Endothelial cell of umbilical vein (primary cell): ENCODE results near the gene LCOR. TPM values are rescaled to one million over a fixed set of nuclear protein-coding genes. Genes with fewer than 3 reads are reported as not detected.

Source experiments
- BruUV-seq: library from RNA; stranded (reverse); fragments of 400-500 nt; replicated peaks from 2 replicates; lab custom pipeline; 2021; lab: Mats Ljungman, UMichigan
- CTCF ChIA-PET: fragments of 300-600, 350-600 bp; sonication (Branson Sonifier 250); formaldehyde crosslinking; loops from one replicate; lab custom pipeline; 2021; ENCODE audit warnings: antibody characterized with exemption, inconsistent platforms; lab: Charles Lee
- POLR2A ChIA-PET: fragments of 300-600, 350-600 bp; sonication (Branson Sonifier 250); formaldehyde crosslinking; loops from one replicate; lab custom pipeline; 2021; ENCODE audit warnings: antibody characterized with exemption, inconsistent platforms; lab: Charles Lee
- DNase-seq: peaks from one replicate; pipeline ENCODE4 v3.0.0-alpha.2; 2011; ENCODE audit warnings: low read depth, low spot score
- FAIRE-seq: peaks from 2 replicates; lab custom pipeline; 2011; peaks lifted over from hg19 to GRCh38; lab: Jason Lieb, UNC
- H2AFZ ChIP-seq: 2 replicates; pipeline ENCODE4 v1.6.0; 2012; ENCODE audit warnings: low read depth, low read length, control low read depth, inconsistent platforms
- H3K27ac ChIP-seq: 2 replicates; pipeline ENCODE4 v1.5.1; 2011; ENCODE audit warnings: low read depth, mild to moderate bottlenecking, control low read depth, low read length, moderate library complexity; ENCODE audit not compliant: insufficient read depth
- H3K27me3 ChIP-seq, 2 experiments: 2 replicates each; pipeline versions ENCODE4 v1.6.0 to v1.6.1; 2011; ENCODE audit warnings: low read length in 2 of 2, mixed read lengths in 1 of 2; ENCODE audit not compliant: control insufficient read depth in 2 of 2, insufficient read depth in 2 of 2
- H3K36me3 ChIP-seq, 2 experiments: 2 replicates in 1 of 2; 3 replicates in 1 of 2; pipeline ENCODE4 v1.5.1; 2011; ENCODE audit warnings: low read length in 2 of 2, mild to moderate bottlenecking in 1 of 2, moderate library complexity in 1 of 2; ENCODE audit not compliant: control insufficient read depth in 2 of 2, insufficient read depth in 2 of 2; ENCODE audit errors: extremely low read depth in 1 of 2
- H3K4me1 ChIP-seq: 3 replicates; pipeline ENCODE4 v1.5.1; 2011; ENCODE audit warnings: mild to moderate bottlenecking, low read length; ENCODE audit not compliant: control insufficient read depth, insufficient read depth; ENCODE audit errors: extremely low read depth
- H3K4me2 ChIP-seq: 2 replicates; pipeline ENCODE4 v1.6.1; 2011; ENCODE audit warnings: low read length, control low read depth, mixed read lengths; ENCODE audit not compliant: insufficient read depth
- H3K4me3 ChIP-seq, 3 experiments: fragments of 200-600 bp in 1 of 3; sonication (generic), shearing (Covaris generic) in 1 of 3; replicated peaks in 1 of 3; 2 replicates each; pipeline ENCODE4 v1.5.1; 2011 to 2016; ENCODE audit warnings: control low read depth in 3 of 3, low read length in 3 of 3, mild to moderate bottlenecking in 2 of 3, inconsistent platforms in 1 of 3, low read depth in 1 of 3, moderate library complexity in 1 of 3; ENCODE audit not compliant: insufficient read depth in 1 of 3
- H3K79me2 ChIP-seq: 2 replicates; pipeline ENCODE4 v1.6.0; 2012; ENCODE audit warnings: low read length, inconsistent platforms; ENCODE audit not compliant: control insufficient read depth, insufficient read depth
- H3K9ac ChIP-seq: replicated peaks from 2 replicates; pipeline ENCODE3; 2011; ENCODE audit warnings: low read length, control low read depth; ENCODE audit not compliant: insufficient read depth; ENCODE audit errors: extremely low read depth
- H3K9me1 ChIP-seq: replicated peaks from 3 replicates; pipeline ENCODE4 v1.6.0; 2011; ENCODE audit warnings: mild to moderate bottlenecking, low read length; ENCODE audit not compliant: control insufficient read depth, insufficient read depth; ENCODE audit errors: extremely low read depth
- H3K9me3 ChIP-seq: replicated peaks from 2 replicates; pipeline ENCODE4 v1.5.1; 2012; ENCODE audit warnings: low read length, inconsistent platforms; ENCODE audit not compliant: control insufficient read depth, insufficient read depth
- H4K20me1 ChIP-seq: replicated peaks from 2 replicates; pipeline ENCODE3; 2011; ENCODE audit warnings: mild to moderate bottlenecking, low read length; ENCODE audit not compliant: control insufficient read depth, insufficient read depth; ENCODE audit errors: extremely low read depth
- CTCF ChIP-seq, 2 donors: IDR thresholded peaks; 1 replicate in 1 of 2; 2 replicates in 1 of 2; pipeline ENCODE4 v1.5.1; 2011; ENCODE audit warnings: low read length in 2 of 2, mild to moderate bottlenecking in 2 of 2, moderate library complexity in 2 of 2, control low read depth in 1 of 2, inconsistent platforms in 1 of 2, low read depth in 1 of 2; ENCODE audit not compliant: insufficient read depth in 1 of 2; ENCODE audit errors: extremely low read depth in 1 of 2
- EZH2 ChIP-seq: IDR thresholded peaks from 2 replicates; pipeline ENCODE4 v1.6.1; 2012; ENCODE audit warnings: borderline replicate concordance, low read depth, mild to moderate bottlenecking, moderate library complexity, low read length, inconsistent platforms; ENCODE audit not compliant: severe bottlenecking
- FOS ChIP-seq: IDR thresholded peaks from 2 replicates; pipeline ENCODE4 v1.6.1; 2011; ENCODE audit warnings: mild to moderate bottlenecking, low read length, moderate library complexity, borderline replicate concordance; ENCODE audit not compliant: insufficient read depth
- GATA2 ChIP-seq: IDR thresholded peaks from 2 replicates; pipeline ENCODE4 v1.7.0; 2011; ENCODE audit warnings: low read depth, mild to moderate bottlenecking, moderate library complexity, mixed read lengths, low read length; ENCODE audit not compliant: insufficient read length, insufficient read depth
- JUN ChIP-seq: IDR thresholded peaks from 2 replicates; pipeline ENCODE4 v1.6.1; 2011; ENCODE audit warnings: borderline replicate concordance, low read depth; ENCODE audit not compliant: insufficient read length, insufficient read depth
- MAX ChIP-seq: IDR thresholded peaks from 2 replicates; pipeline ENCODE4 v1.6.1; 2011; ENCODE audit not compliant: insufficient read depth, insufficient read length
- MYC ChIP-seq: IDR thresholded peaks from one replicate; pipeline ENCODE4 v1.6.1; 2011; ENCODE audit warnings: mild to moderate bottlenecking, low read depth, low read length
- POLR2A ChIP-seq: IDR thresholded peaks from 2 replicates; pipeline ENCODE4 v1.6.1; 2012; ENCODE audit warnings: low read depth, mild to moderate bottlenecking, control low read depth, low read length
- POLR2AphosphoS5 ChIP-seq: IDR thresholded peaks from 2 replicates; pipeline ENCODE4 v1.6.1; 2012; ENCODE audit warnings: low read depth, mild to moderate bottlenecking, control low read depth, low read length, moderate library complexity; ENCODE audit not compliant: insufficient read depth
- dilution Hi-C: fragments of 300-500 bp; cut with MboI; formaldehyde crosslinking; loops from one replicate; pipeline ENCODE4 v1.15.0; 2019; ENCODE audit warnings: low sequenced_read_pairs; ENCODE audit not compliant: extremely low pct_ligation_motif_present
- intact Hi-C: fragments of 100-400 bp; cut with micrococcal nuclease; formaldehyde crosslinking; loops from one replicate; pipeline ENCODE4 v1.10.0; 2022
- polyA plus RNA-seq, 4 experiments: library from polyadenylated mRNA; depleted of rRNA in 3 of 4; stranded (reverse) in 3 of 4; unstranded in 1 of 4; fragments of >200 nt; gene quantifications; 2 replicates each; pipeline versions ENCODE4 v1.2.1 to v1.2.3, GENCODE V29; 2011 to 2012; ENCODE audit warnings: missing spikeins in 1 of 4
- total RNA-seq: library from RNA; stranded (reverse); gene quantifications from 2 replicates; pipeline ENCODE4 v1.2.3, GENCODE V29; 2021

Gene LCOR
- total and polyA plus RNA-seq, 2 donors (not counting 3 experiments of a cell fraction or from before 2014, with no cell fraction given): 11.6 to 39.0 TPM

GRCh38 chr10:96978621-96979154 is 146.6 kb downstream of the LCOR start:
- Histone ChIP-seq H3K4me3 (no peak overlapping the region), H4K20me1 (no peaks in the 10 kb centered on the region), H3K9ac (no peak overlapping the region), H3K4me1 (no peaks in the 10 kb centered on the region), H3K27ac (no peak overlapping the region), H3K9me1 (no peaks in the 10 kb centered on the region), H3K9me3 (no peaks in the 10 kb centered on the region), H3K79me2 (no peaks in the 10 kb centered on the region), H3K4me2 (no peak overlapping the region), H3K27me3 (no peaks in the 10 kb centered on the region), H3K36me3 (peaks cover 6 to 16% of the 10 kb centered on the region in 2 experiments), H2AFZ (no peak overlapping the region)
- dilution Hi-C loops (no loop called here), intact Hi-C loops (no loop called here)
- FAIRE-seq (no peak), DNase-seq (no peak)
- ChIA-PET POLR2A (no interaction called here), CTCF (interaction anchor here (2.4 kb wide), 1 partner anchor 47 kb away, joined by 6 read pairs; no protein-coding TSS in a partner anchor)
- BruUV-seq: no TSS peak
- TF ChIP-seq MAX (no peak), MYC (no peak), GATA2 (no peak)

- Histone ChIP-seq H4K20me1 (no peaks in the 10 kb centered on the region), H3K27me3 (no peaks in the 10 kb centered on the region), H3K4me3 (no peak overlapping the region), H3K36me3 (peaks cover 6 to 16% of the 10 kb centered on the region in 2 experiments), H3K9ac (no peak overlapping the region), H3K27ac (no peak overlapping the region), H3K4me1 (no peaks in the 10 kb centered on the region), H3K79me2 (no peaks in the 10 kb centered on the region), H3K9me1 (no peaks in the 10 kb centered on the region), H3K9me3 (no peaks in the 10 kb centered on the region), H2AFZ (no peak overlapping the region), H3K4me2 (no peak overlapping the region)
- BruUV-seq: no TSS peak
- CTCF ChIA-PET: interaction anchor here (1.2 to 1.4 kb wide), 2 partner anchors 43 kb away, joined by 4 read pairs; no protein-coding TSS in a partner anchor
- DNase-seq (no peak), FAIRE-seq (no peak)
- dilution Hi-C loops: no loop called here
- intact Hi-C loops: no loop called here
- TF ChIP-seq POLR2A (no peak), MYC (no peak), EZH2 (no peak), CTCF (IDR thresholded peaks at IDR 0.05; ENCODE audit: extremely low read depth in 1 of 2, insufficient read depth in 1 of 2, low read depth in 1 of 2, low read length in 2 of 2) (no peak), POLR2AphosphoS5 (no peak), MAX (no peak), JUN (no peak), FOS (no peak), GATA2 (no peak)
- POLR2A ChIA-PET: no interaction called here
Measured at GRCh38 chr10:96982149-96982930, 150.2 kb downstream of the LCOR start.
